ENCODE results near the gene TMEM63A.

- TF ChIP-seq CTCF (IDR thresholded peaks at IDR 0.05; ENCODE audit: insufficient read depth, low read length, poor library complexity, severe bottlenecking) (no peak), EZH2phosphoT487 (conservative IDR thresholded peaks at IDR 0.05; ENCODE audit: low read length) (no peak)
These were observed 38.8 kb downstream of the TMEM63A start for GRCh38 chr1:225843426-225843795.

Data from SU-DHL-6 (cell line).